Endothelial cell of umbilical vein (primary cell): ENCODE measurements around the gene LSM14B. TPM values are rescaled to one million over a fixed set of nuclear protein-coding genes. Genes with fewer than 3 reads are reported as not detected.

ENCODE experiments used
- BruUV-seq: library from RNA; stranded (reverse); fragments of 400-500 nt; replicated peaks from 2 replicates; lab custom pipeline; 2021; lab: Mats Ljungman, UMichigan
- CTCF ChIA-PET: fragments of 300-600, 350-600 bp; sonication (Branson Sonifier 250); formaldehyde crosslinking; loops from one replicate; lab custom pipeline; 2021; ENCODE audit warnings: antibody characterized with exemption, inconsistent platforms; lab: Charles Lee
- POLR2A ChIA-PET: fragments of 300-600, 350-600 bp; sonication (Branson Sonifier 250); formaldehyde crosslinking; loops from one replicate; lab custom pipeline; 2021; ENCODE audit warnings: antibody characterized with exemption, inconsistent platforms; lab: Charles Lee
- DNase-seq: peaks from one replicate; pipeline ENCODE4 v3.0.0-alpha.2; 2011; ENCODE audit warnings: low read depth, low spot score
- FAIRE-seq: peaks from 2 replicates; lab custom pipeline; 2011; peaks lifted over from hg19 to GRCh38; lab: Jason Lieb, UNC
- H2AFZ ChIP-seq: 2 replicates; pipeline ENCODE4 v1.6.0; 2012; ENCODE audit warnings: low read depth, low read length, control low read depth, inconsistent platforms
- H3K27ac ChIP-seq: 2 replicates; pipeline ENCODE4 v1.5.1; 2011; ENCODE audit warnings: low read depth, mild to moderate bottlenecking, control low read depth, low read length, moderate library complexity; ENCODE audit not compliant: insufficient read depth
- H3K27me3 ChIP-seq, 2 experiments: 2 replicates each; pipeline versions ENCODE4 v1.6.0 to v1.6.1; 2011; ENCODE audit warnings: low read length in 2 of 2, mixed read lengths in 1 of 2; ENCODE audit not compliant: control insufficient read depth in 2 of 2, insufficient read depth in 2 of 2
- H3K36me3 ChIP-seq, 2 experiments: 2 replicates in 1 of 2; 3 replicates in 1 of 2; pipeline ENCODE4 v1.5.1; 2011; ENCODE audit warnings: low read length in 2 of 2, mild to moderate bottlenecking in 1 of 2, moderate library complexity in 1 of 2; ENCODE audit not compliant: control insufficient read depth in 2 of 2, insufficient read depth in 2 of 2; ENCODE audit errors: extremely low read depth in 1 of 2
- H3K4me1 ChIP-seq: 3 replicates; pipeline ENCODE4 v1.5.1; 2011; ENCODE audit warnings: mild to moderate bottlenecking, low read length; ENCODE audit not compliant: control insufficient read depth, insufficient read depth; ENCODE audit errors: extremely low read depth
- H3K4me2 ChIP-seq: 2 replicates; pipeline ENCODE4 v1.6.1; 2011; ENCODE audit warnings: low read length, control low read depth, mixed read lengths; ENCODE audit not compliant: insufficient read depth
- H3K4me3 ChIP-seq, 3 experiments: fragments of 200-600 bp in 1 of 3; sonication (generic), shearing (Covaris generic) in 1 of 3; replicated peaks in 1 of 3; 2 replicates each; pipeline ENCODE4 v1.5.1; 2011 to 2016; ENCODE audit warnings: control low read depth in 3 of 3, low read length in 3 of 3, mild to moderate bottlenecking in 2 of 3, inconsistent platforms in 1 of 3, low read depth in 1 of 3, moderate library complexity in 1 of 3; ENCODE audit not compliant: insufficient read depth in 1 of 3
- H3K79me2 ChIP-seq: 2 replicates; pipeline ENCODE4 v1.6.0; 2012; ENCODE audit warnings: low read length, inconsistent platforms; ENCODE audit not compliant: control insufficient read depth, insufficient read depth
- H3K9ac ChIP-seq: replicated peaks from 2 replicates; pipeline ENCODE3; 2011; ENCODE audit warnings: low read length, control low read depth; ENCODE audit not compliant: insufficient read depth; ENCODE audit errors: extremely low read depth
- H3K9me1 ChIP-seq: replicated peaks from 3 replicates; pipeline ENCODE4 v1.6.0; 2011; ENCODE audit warnings: mild to moderate bottlenecking, low read length; ENCODE audit not compliant: control insufficient read depth, insufficient read depth; ENCODE audit errors: extremely low read depth
- H3K9me3 ChIP-seq: replicated peaks from 2 replicates; pipeline ENCODE4 v1.5.1; 2012; ENCODE audit warnings: low read length, inconsistent platforms; ENCODE audit not compliant: control insufficient read depth, insufficient read depth
- H4K20me1 ChIP-seq: replicated peaks from 2 replicates; pipeline ENCODE3; 2011; ENCODE audit warnings: mild to moderate bottlenecking, low read length; ENCODE audit not compliant: control insufficient read depth, insufficient read depth; ENCODE audit errors: extremely low read depth
- EZH2 ChIP-seq: IDR thresholded peaks from 2 replicates; pipeline ENCODE4 v1.6.1; 2012; ENCODE audit warnings: borderline replicate concordance, low read depth, mild to moderate bottlenecking, moderate library complexity, low read length, inconsistent platforms; ENCODE audit not compliant: severe bottlenecking
- FOS ChIP-seq: IDR thresholded peaks from 2 replicates; pipeline ENCODE4 v1.6.1; 2011; ENCODE audit warnings: mild to moderate bottlenecking, low read length, moderate library complexity, borderline replicate concordance; ENCODE audit not compliant: insufficient read depth
- GATA2 ChIP-seq: IDR thresholded peaks from 2 replicates; pipeline ENCODE4 v1.7.0; 2011; ENCODE audit warnings: low read depth, mild to moderate bottlenecking, moderate library complexity, mixed read lengths, low read length; ENCODE audit not compliant: insufficient read length, insufficient read depth
- JUN ChIP-seq: IDR thresholded peaks from 2 replicates; pipeline ENCODE4 v1.6.1; 2011; ENCODE audit warnings: borderline replicate concordance, low read depth; ENCODE audit not compliant: insufficient read length, insufficient read depth
- MYC ChIP-seq: IDR thresholded peaks from one replicate; pipeline ENCODE4 v1.6.1; 2011; ENCODE audit warnings: mild to moderate bottlenecking, low read depth, low read length
- POLR2A ChIP-seq: IDR thresholded peaks from 2 replicates; pipeline ENCODE4 v1.6.1; 2012; ENCODE audit warnings: low read depth, mild to moderate bottlenecking, control low read depth, low read length
- POLR2AphosphoS5 ChIP-seq: IDR thresholded peaks from 2 replicates; pipeline ENCODE4 v1.6.1; 2012; ENCODE audit warnings: low read depth, mild to moderate bottlenecking, control low read depth, low read length, moderate library complexity; ENCODE audit not compliant: insufficient read depth
- dilution Hi-C: fragments of 300-500 bp; cut with MboI; formaldehyde crosslinking; loops from one replicate; pipeline ENCODE4 v1.15.0; 2019; ENCODE audit warnings: low sequenced_read_pairs; ENCODE audit not compliant: extremely low pct_ligation_motif_present
- intact Hi-C: fragments of 100-400 bp; cut with micrococcal nuclease; formaldehyde crosslinking; loops from one replicate; pipeline ENCODE4 v1.10.0; 2022
- polyA plus RNA-seq, 4 experiments: library from polyadenylated mRNA; depleted of rRNA in 3 of 4; stranded (reverse) in 3 of 4; unstranded in 1 of 4; fragments of >200 nt; gene quantifications; 2 replicates each; pipeline versions ENCODE4 v1.2.1 to v1.2.3, GENCODE V29; 2011 to 2012; ENCODE audit warnings: missing spikeins in 1 of 4
- total RNA-seq: library from RNA; stranded (reverse); gene quantifications from 2 replicates; pipeline ENCODE4 v1.2.3, GENCODE V29; 2021
- TF ChIP-seq, protein P1 (sequence below): IDR thresholded peaks from 2 replicates; pipeline ENCODE4 v1.6.1; 2011; ENCODE audit not compliant: insufficient read depth, insufficient read length
- TF ChIP-seq, protein P2 (sequence below), 2 donors: IDR thresholded peaks; 1 replicate in 1 of 2; 2 replicates in 1 of 2; pipeline ENCODE4 v1.5.1; 2011; ENCODE audit warnings: low read length in 2 of 2, mild to moderate bottlenecking in 2 of 2, moderate library complexity in 2 of 2, control low read depth in 1 of 2, inconsistent platforms in 1 of 2, low read depth in 1 of 2; ENCODE audit not compliant: insufficient read depth in 1 of 2; ENCODE audit errors: extremely low read depth in 1 of 2

LSM14B gene
- total and polyA plus RNA-seq, 2 donors (not counting 3 experiments of a cell fraction or from before 2014, with no cell fraction given): 32.5 to 34.0 TPM

DNA sequence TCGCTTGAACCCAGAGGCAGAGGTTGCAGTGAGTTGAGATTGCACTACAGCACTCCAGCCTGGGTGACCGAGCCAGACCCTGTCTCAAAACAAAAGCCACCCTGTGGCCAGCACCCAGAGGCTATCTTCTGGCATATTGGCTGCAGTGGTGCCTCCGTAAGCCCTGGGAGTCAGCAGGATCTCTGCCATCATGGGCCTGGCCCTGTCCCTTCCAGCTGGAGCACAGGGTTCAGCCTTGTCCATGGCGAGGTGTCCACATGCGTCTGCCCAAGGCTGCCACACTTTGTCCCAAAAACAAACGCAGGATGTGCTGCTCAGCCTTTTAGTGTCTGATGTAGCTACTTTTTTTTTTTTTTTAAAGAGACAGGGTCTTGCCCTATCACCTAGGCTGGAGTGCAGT, 45.2 kb downstream of the LSM14B start:
- H3K4me3 ChIP-seq: no peak overlapping the region
- intact Hi-C loops (no loop called here), dilution Hi-C loops (no loop called here)
- TF ChIP-seq MYC (no peak), GATA2 (no peak), POLR2AphosphoS5 (no peak), JUN (no peak), POLR2A (no peak), EZH2 (no peak), FOS (no peak)
- TF ChIP-seq, protein P1, sequence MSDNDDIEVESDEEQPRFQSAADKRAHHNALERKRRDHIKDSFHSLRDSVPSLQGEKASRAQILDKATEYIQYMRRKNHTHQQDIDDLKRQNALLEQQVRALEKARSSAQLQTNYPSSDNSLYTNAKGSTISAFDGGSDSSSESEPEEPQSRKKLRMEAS: no peak
- TF ChIP-seq, protein P2, sequence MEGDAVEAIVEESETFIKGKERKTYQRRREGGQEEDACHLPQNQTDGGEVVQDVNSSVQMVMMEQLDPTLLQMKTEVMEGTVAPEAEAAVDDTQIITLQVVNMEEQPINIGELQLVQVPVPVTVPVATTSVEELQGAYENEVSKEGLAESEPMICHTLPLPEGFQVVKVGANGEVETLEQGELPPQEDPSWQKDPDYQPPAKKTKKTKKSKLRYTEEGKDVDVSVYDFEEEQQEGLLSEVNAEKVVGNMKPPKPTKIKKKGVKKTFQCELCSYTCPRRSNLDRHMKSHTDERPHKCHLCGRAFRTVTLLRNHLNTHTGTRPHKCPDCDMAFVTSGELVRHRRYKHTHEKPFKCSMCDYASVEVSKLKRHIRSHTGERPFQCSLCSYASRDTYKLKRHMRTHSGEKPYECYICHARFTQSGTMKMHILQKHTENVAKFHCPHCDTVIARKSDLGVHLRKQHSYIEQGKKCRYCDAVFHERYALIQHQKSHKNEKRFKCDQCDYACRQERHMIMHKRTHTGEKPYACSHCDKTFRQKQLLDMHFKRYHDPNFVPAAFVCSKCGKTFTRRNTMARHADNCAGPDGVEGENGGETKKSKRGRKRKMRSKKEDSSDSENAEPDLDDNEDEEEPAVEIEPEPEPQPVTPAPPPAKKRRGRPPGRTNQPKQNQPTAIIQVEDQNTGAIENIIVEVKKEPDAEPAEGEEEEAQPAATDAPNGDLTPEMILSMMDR (IDR thresholded peaks at IDR 0.05; ENCODE audit: extremely low read depth in 1 of 2, insufficient read depth in 1 of 2, low read depth in 1 of 2, low read length in 2 of 2): no peak
- peaks cover 7 to 40% of the 10 kb centered on the region in 2 experiments for H3K36me3 ChIP-seq
- H4K20me1 ChIP-seq: no peaks in the 10 kb centered on the region
- CTCF ChIA-PET: interaction anchor here (0.6 to 1.5 kb wide), 6 partner anchors 9 to 156 kb away, joined by 3 to 6 read pairs (median 4); no protein-coding TSS in a partner anchor
- no peak overlapping the region for H3K9ac ChIP-seq
- BruUV-seq: no TSS peak
- no peak overlapping the region for H2AFZ ChIP-seq
- no peaks in the 10 kb centered on the region for H3K9me3 ChIP-seq
- H3K4me2 ChIP-seq: no peak overlapping the region
- DNase-seq (no peak), FAIRE-seq (no peak)
- no peaks in the 10 kb centered on the region for H3K79me2 ChIP-seq
- no peaks in the 10 kb centered on the region for H3K9me1 ChIP-seq
- POLR2A ChIA-PET: interaction anchor here (0.7 kb wide), 1 partner anchor 18 kb away, joined by 4 read pairs; no protein-coding TSS in a partner anchor
- no peaks in the 10 kb centered on the region for H3K4me1 ChIP-seq
- no peak overlapping the region for H3K27ac ChIP-seq
- H3K27me3 ChIP-seq: no peaks in the 10 kb centered on the region
